Colonic mucosa (tissue), 4 donors: ENCODE data around the gene PROSER2. TPM values are rescaled to one million over a fixed set of nuclear protein-coding genes. Genes with fewer than 3 reads are reported as not detected.

Experiments used
- DNase-seq: peaks from one replicate; pipeline ENCODE4 v3.0.0-alpha.2; 2020
- H3K27ac ChIP-seq: fragments of 200-600 bp; one replicate; pipeline ENCODE4 v1.8.0; 2021
- H3K27me3 ChIP-seq: fragments of 200-600 bp; one replicate; pipeline ENCODE4 v1.8.0; 2021
- H3K36me3 ChIP-seq: fragments of 200-600 bp; one replicate; pipeline ENCODE4 v1.8.0; 2021
- H3K4me1 ChIP-seq: fragments of 200-600 bp; one replicate; pipeline ENCODE4 v1.8.0; 2021; ENCODE audit warnings: mild to moderate bottlenecking
- H3K4me3 ChIP-seq: fragments of 200-600 bp; one replicate; pipeline ENCODE4 v1.8.0; 2021
- H3K9ac ChIP-seq, 2 donors: one replicate each; pipeline ENCODE4 v1.7.0; 2013; ENCODE audit warnings: control low read depth in 2 of 2, low read depth in 2 of 2, low read length in 2 of 2
- H3K9me3 ChIP-seq: fragments of 200-600 bp; one replicate; pipeline ENCODE4 v1.8.0; 2021
- intact Hi-C: fragments of 100-400 bp; cut with DNase I; formaldehyde crosslinking; loops from one replicate; pipeline ENCODE4 v1.14.1; 2022
- total RNA-seq, 2 donors: library from RNA; stranded (reverse); fragmentation: NEBNext Ultra II Directional in 1 of 2; extraction: Animal tissue kit (Norgen Biotek cat#: 25700) in 1 of 2; gene quantifications; one replicate each; pipeline ENCODE4 v1.2.1, GENCODE V29; 2021
- TF ChIP-seq, protein P1 (sequence below): fragments of 200-600 bp; IDR thresholded peaks from one replicate; pipeline ENCODE4 v1.8.0; 2022; ENCODE audit warnings: antibody characterized with exemption, mild to moderate bottlenecking
- donor health status: healthy.
- donor health status: DM: no; HTN: no; CAD: no.
- donor health status: DM: no; HTN: no; CAD: no.

The PROSER2 gene
- total RNA-seq, 2 donors from 2014 or later = 12.9 to 16.2 TPM

DNA sequence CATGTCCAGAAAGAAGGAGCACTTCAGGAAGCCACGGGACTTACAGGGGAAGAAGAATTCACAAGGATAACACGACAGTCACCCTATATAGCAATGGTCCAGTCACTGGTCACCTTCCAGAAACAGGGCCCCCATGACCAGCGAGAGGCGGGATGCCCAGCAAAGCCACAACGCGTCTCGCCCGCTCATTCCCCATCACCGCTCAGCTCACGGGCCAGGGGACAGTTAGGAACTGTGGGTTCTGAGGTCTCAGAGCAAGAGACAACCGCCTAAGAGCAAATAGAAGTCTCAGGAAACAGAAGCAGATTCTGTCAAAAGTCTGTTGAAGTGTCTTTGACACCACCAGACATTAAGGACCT lies 71.9 kb downstream of the PROSER2 start:
- Histone ChIP-seq H3K4me3 (no peak overlapping the region), H3K27me3 (no peaks in the 10 kb centered on the region), H3K9ac (no peak overlapping the region), H3K36me3 (no peaks in the 10 kb centered on the region), H3K4me1 (no peaks in the 10 kb centered on the region), H3K27ac (no peak overlapping the region), H3K9me3 (no peaks in the 10 kb centered on the region)
- DNase-seq = no peak
- intact Hi-C loops = no loop called here
- TF ChIP-seq, protein P1, sequence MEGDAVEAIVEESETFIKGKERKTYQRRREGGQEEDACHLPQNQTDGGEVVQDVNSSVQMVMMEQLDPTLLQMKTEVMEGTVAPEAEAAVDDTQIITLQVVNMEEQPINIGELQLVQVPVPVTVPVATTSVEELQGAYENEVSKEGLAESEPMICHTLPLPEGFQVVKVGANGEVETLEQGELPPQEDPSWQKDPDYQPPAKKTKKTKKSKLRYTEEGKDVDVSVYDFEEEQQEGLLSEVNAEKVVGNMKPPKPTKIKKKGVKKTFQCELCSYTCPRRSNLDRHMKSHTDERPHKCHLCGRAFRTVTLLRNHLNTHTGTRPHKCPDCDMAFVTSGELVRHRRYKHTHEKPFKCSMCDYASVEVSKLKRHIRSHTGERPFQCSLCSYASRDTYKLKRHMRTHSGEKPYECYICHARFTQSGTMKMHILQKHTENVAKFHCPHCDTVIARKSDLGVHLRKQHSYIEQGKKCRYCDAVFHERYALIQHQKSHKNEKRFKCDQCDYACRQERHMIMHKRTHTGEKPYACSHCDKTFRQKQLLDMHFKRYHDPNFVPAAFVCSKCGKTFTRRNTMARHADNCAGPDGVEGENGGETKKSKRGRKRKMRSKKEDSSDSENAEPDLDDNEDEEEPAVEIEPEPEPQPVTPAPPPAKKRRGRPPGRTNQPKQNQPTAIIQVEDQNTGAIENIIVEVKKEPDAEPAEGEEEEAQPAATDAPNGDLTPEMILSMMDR = no peak

DNA sequence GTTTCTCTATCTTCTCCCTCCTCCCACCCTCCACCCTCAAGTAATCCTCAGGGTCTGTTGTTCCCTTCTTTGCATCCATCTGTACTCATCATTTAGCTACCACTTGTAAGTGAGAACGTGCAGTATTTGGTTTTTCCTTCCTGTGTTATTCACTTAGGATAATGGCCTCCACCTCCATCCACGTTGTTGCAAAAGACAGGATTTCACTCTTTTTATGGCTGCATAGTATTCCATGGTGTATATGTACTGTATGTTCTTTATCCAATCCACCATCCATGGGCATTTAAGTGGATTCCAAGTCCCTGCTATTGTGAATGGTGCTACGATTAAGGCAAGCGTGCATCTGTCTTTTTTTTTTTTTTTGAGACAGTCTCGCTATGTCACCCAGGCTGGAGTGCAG lies 72.4 kb downstream of the PROSER2 start:
- no peaks in the 10 kb centered on the region for H3K9me3 ChIP-seq
- no peaks in the 10 kb centered on the region for H3K36me3 ChIP-seq
- no peak overlapping the region for H3K4me3 ChIP-seq
- intact Hi-C loops = no loop called here
- H3K27ac ChIP-seq = no peak overlapping the region
- H3K9ac ChIP-seq = no peak overlapping the region
- no peaks in the 10 kb centered on the region for H3K4me1 ChIP-seq
- TF ChIP-seq, protein P1 = no peak
- no peak for DNase-seq
- H3K27me3 ChIP-seq = no peaks in the 10 kb centered on the region

DNA sequence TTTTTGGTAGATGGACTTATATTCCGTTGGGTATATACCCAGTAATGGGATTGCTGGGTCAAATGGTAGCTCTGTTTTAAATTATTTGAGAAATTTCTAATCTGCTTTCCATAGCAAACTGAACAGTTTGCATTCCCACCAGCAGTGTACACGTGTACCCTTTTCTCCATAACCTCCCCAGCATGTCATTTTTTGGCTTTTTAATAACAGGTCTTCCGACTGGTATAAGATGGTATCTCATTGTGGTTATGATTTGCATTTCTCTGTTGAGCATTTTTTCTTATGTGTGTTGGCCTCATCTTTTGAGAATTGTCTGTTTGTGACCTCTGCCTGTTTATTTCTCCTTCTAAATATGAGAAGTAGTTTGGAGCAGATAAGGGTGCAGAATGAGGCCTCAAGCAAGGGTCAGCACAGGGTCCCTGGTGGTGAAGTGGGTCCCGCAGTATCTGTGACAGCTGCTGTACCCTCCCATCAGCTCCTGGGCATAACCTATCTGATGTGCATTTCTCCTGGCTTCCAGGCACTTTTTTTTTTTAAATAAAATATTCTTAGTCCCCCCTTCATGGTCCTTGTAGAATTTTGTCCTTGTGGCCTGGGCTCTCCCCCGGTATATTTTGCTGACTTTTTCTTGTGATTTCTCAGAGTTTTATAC lies 73.5 kb downstream of the PROSER2 start:
- Histone ChIP-seq H3K4me3 (no peak overlapping the region), H3K4me1 (no peaks in the 10 kb centered on the region), H3K9ac (no peak overlapping the region), H3K27me3 (no peaks in the 10 kb centered on the region), H3K36me3 (no peaks in the 10 kb centered on the region), H3K9me3 (no peaks in the 10 kb centered on the region), H3K27ac (no peak overlapping the region)
- intact Hi-C loops = no loop called here
- DNase-seq = no peak
- TF ChIP-seq, protein P1 = no peak

DNA sequence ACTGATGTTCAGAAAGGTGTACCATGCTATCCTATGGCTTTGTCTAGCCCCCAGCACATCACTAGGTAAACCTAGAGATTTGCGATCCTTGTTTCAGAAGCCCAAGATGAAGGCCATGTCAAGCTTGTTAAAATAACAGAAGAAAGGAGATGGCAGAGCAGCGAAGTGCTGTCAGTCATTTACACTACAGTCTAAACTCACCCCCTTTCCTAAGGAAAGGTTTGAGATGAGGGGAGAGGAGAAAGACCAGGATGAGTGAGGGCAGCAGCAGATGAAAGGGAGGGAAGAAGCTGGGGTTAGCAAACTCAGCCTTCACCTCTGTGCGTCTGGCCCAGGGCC lies 74.8 kb downstream of the PROSER2 start:
- H3K27ac ChIP-seq = no peak overlapping the region

DNA sequence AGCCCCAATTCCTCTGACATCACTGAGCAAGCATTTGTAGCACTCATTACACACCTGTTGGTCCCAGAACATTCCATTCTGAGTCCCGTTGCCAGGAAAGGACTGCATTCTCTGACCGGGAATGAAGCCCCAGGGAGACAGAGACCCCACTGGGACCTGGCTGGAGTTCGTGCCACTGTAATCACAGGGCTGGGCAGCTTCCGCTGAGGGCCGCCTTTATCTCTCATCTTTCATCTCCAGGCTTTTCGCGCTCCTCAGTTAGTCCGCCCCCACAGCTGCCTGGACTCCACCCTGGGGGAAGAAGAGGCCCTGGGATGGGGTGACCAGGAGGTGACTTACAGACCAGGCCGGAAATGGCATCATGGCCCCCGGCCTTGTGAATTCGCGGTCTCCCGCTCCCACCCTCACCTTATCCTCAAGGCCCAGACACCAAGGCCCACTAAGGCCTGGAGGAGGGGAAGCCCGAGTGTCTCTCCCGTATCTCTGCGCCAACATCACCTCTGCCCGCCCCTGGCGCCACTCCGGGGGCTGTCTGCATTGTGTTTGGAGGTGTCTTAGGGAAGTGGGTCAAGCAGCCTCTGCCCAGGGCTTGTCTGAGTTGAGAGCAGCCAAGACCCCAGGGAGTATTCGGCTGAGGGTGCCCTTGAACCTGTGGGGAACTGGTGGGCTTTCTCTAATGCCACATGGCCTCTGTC lies 75.4 kb downstream of the PROSER2 start:
- Histone ChIP-seq H3K4me3 (no peak overlapping the region), H3K36me3 (no peaks in the 10 kb centered on the region), H3K27ac (no peak overlapping the region), H3K9ac (no peak overlapping the region), H3K27me3 (no peaks in the 10 kb centered on the region), H3K4me1 (no peaks in the 10 kb centered on the region), H3K9me3 (no peaks in the 10 kb centered on the region)
- DNase-seq = no peak
- TF ChIP-seq, protein P1 = no peak
- intact Hi-C loops = no loop called here

More for the DNA sequence above, 74.8 kb downstream of the PROSER2 start:
- intact Hi-C loops = no loop called here
- Histone ChIP-seq H3K9ac (no peak overlapping the region), H3K36me3 (no peaks in the 10 kb centered on the region), H3K4me3 (no peak overlapping the region), H3K9me3 (no peaks in the 10 kb centered on the region), H3K4me1 (no peaks in the 10 kb centered on the region), H3K27me3 (no peaks in the 10 kb centered on the region)
- DNase-seq = no peak
- TF ChIP-seq, protein P1 = no peak
